Mesothelial cell of epicardium (in vitro differentiated cells): ENCODE data around the gene CPTP. TPM values are rescaled to one million over a fixed set of nuclear protein-coding genes. Genes with fewer than 3 reads are reported as not detected.
"Not testable (repeated sequence)": the region's sequence is repeated elsewhere in the genome, so short reads cannot be mapped to it uniquely, and the experiment has no call there.

Experiments
- DNase-seq, 2 experiments: peaks; one replicate each; pipeline ENCODE4 v3.0.0; 2021; ENCODE audit warnings: low spot score in 2 of 2; ENCODE audit not compliant: unreplicated experiment in 2 of 2
- H3K27ac Mint-ChIP-seq: 2 replicates; pipeline ENCODE4 v1.8.0; 2021; ENCODE audit warnings: mixed read lengths
- H3K27me3 Mint-ChIP-seq: 2 replicates; pipeline ENCODE4 v1.8.0; 2021; ENCODE audit warnings: low read depth, mixed read lengths
- H3K36me3 Mint-ChIP-seq: 2 replicates; pipeline ENCODE4 v1.8.0; 2021; ENCODE audit warnings: mixed read lengths
- H3K4me1 Mint-ChIP-seq: 2 replicates; pipeline ENCODE4 v1.8.0; 2021; ENCODE audit warnings: mixed read lengths
- H3K4me3 Mint-ChIP-seq: 2 replicates; pipeline ENCODE4 v1.8.0; 2021; ENCODE audit warnings: mild to moderate bottlenecking, moderate library complexity, mixed read lengths
- H3K9me3 Mint-ChIP-seq: 2 replicates; pipeline ENCODE4 v1.8.0; 2021; ENCODE audit warnings: mixed read lengths
- CTCF ChIP-seq: fragments of 200-600 bp; sonication (generic); IDR thresholded peaks from one replicate; pipeline ENCODE4 v1.5.0; 2021; ENCODE audit warnings: antibody characterized with exemption; ENCODE audit not compliant: unreplicated experiment
- total RNA-seq: library from RNA; stranded (reverse); gene quantifications from 3 replicates; pipeline ENCODE4 v1.2.1, GENCODE V29; 2021

Gene CPTP
- total RNA-seq, 1 donor from 2014 or later, result 17.8 TPM

- Mint-ChIP-seq H3K9me3 (no peaks in the 10 kb centered on the region), H3K4me1 (peaks cover 8% of the 10 kb centered on the region), H3K27me3 (no peaks in the 10 kb centered on the region), H3K36me3 (peaks cover 6% of the 10 kb centered on the region), H3K4me3 (no peak overlapping the region), H3K27ac (no peak overlapping the region)
- no peak for DNase-seq
- no peak for TF ChIP-seq CTCF
Measured at GRCh38 chr1:1314237-1314586, 10.4 kb upstream of the CPTP start.

GRCh38 chr1:1314678-1315335 lies 9.8 kb upstream of the CPTP start:
- DNase-seq, result no peak

GRCh38 chr1:1315435-1315954 lies 9.1 kb upstream of the CPTP start:
- Mint-ChIP-seq H3K27me3 (no peaks in the 10 kb centered on the region), H3K36me3 (peaks cover 7% of the 10 kb centered on the region), H3K9me3 (no peaks in the 10 kb centered on the region), H3K4me1 (peaks cover 7% of the 10 kb centered on the region), H3K4me3 (no peak overlapping the region), H3K27ac (peak overlapping the region; percentile 30)
- no peak for DNase-seq
- no peak for TF ChIP-seq CTCF

More at GRCh38 chr1:1314678-1315335, 9.8 kb upstream of the CPTP start:
- no peaks in the 10 kb centered on the region for H3K9me3 Mint-ChIP-seq
- H3K27ac Mint-ChIP-seq, result no peak overlapping the region
- peaks cover 7% of the 10 kb centered on the region for H3K4me1 Mint-ChIP-seq
- H3K36me3 Mint-ChIP-seq, result peaks cover 7% of the 10 kb centered on the region
- H3K4me3 Mint-ChIP-seq, result no peak overlapping the region
- H3K27me3 Mint-ChIP-seq, result no peaks in the 10 kb centered on the region
- no peak for TF ChIP-seq CTCF

GRCh38 chr1:1316199-1316598 lies 8.4 kb upstream of the CPTP start:
- DNase-seq, H3K4me3 Mint-ChIP-seq, H3K9me3 Mint-ChIP-seq, H3K27ac Mint-ChIP-seq, H3K27me3 Mint-ChIP-seq, H3K4me1 Mint-ChIP-seq, H3K36me3 Mint-ChIP-seq: not testable (repeated sequence)

- no peak for DNase-seq
- no peak for TF ChIP-seq CTCF
- peaks cover 7% of the 10 kb centered on the region for H3K36me3 Mint-ChIP-seq
- no peaks in the 10 kb centered on the region for H3K27me3 Mint-ChIP-seq
- H3K9me3 Mint-ChIP-seq, result no peaks in the 10 kb centered on the region
- peak overlapping the region; percentile 5 for H3K27ac Mint-ChIP-seq
- peaks cover 10% of the 10 kb centered on the region for H3K4me1 Mint-ChIP-seq
- H3K4me3 Mint-ChIP-seq, result no peak overlapping the region
Measured at GRCh38 chr1:1317420-1317819, 7.2 kb upstream of the CPTP start.

GRCh38 chr1:1318131-1318652 lies 6.4 kb upstream of the CPTP start:
- H3K9me3 Mint-ChIP-seq, result no peaks in the 10 kb centered on the region
- no peak overlapping the region for H3K4me3 Mint-ChIP-seq
- peaks cover 7% of the 10 kb centered on the region for H3K36me3 Mint-ChIP-seq
- TF ChIP-seq CTCF, result no peak
- H3K27ac Mint-ChIP-seq, result peak overlapping the region; percentile 61
- H3K4me1 Mint-ChIP-seq, result peaks cover 13% of the 10 kb centered on the region
- no peaks in the 10 kb centered on the region for H3K27me3 Mint-ChIP-seq
- no peak for DNase-seq
